NOMO-1 treated with DMSO at 0.1 percent for 48 hours (cell line): ENCODE data around the gene NSD2.
A peak's percentile ranks its signal among the peaks of the same experiment; 100 is the strongest.
"Not testable (repeated sequence)": the region's sequence is repeated elsewhere in the genome, so short reads cannot be mapped to it uniquely, and the experiment has no call there.

Experiments
- DNase-seq: peaks from one replicate; lab custom pipeline; 2025; ENCODE audit not compliant: unreplicated experiment; lab: John Stamatoyannopoulos, UW

NSD2 gene

DNA sequence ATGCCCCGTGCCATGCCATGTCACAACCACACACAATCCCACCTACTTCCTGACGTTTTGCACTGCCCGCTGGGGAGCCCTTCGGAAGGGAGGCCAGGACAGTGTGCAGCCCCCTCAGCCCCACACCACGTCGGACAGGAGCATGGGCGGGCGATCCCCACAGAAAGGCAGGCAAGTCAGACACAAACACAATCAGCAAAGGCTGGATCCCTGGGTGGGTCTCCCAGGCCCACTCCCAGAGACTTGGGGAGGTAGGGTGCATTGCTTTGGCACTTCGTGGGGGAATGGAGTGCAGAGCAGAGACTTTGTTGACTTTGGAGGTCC is 29.3 kb upstream of the NSD2 start:
- no peak for DNase-seq

DNA sequence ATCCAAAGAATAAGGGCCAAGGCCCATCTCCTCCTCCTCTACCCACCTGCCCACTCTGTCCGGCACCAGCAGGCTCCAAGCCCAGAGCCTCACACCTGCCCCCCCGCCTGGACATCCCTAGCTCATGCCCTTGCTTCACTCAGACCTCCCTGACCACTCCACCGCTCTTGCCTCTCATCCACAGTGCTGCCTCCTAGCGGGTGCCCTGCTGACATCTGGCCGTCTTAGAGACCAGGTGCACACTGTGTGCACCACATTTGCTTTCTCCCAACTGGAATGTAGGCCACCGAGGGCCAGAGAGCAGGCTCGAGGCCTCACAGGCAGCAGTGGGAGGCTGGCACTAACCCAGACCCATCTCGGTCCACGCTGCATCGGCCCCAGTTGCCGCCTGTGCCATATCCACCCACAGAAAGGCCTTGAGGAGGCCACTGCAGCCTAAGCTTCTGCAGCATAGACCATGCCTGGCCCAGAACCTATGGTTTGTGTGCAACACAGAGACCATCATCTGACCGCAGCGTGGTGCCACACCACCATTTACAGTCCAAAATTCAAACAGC is 28.8 kb upstream of the NSD2 start:
- no peak for DNase-seq

DNA sequence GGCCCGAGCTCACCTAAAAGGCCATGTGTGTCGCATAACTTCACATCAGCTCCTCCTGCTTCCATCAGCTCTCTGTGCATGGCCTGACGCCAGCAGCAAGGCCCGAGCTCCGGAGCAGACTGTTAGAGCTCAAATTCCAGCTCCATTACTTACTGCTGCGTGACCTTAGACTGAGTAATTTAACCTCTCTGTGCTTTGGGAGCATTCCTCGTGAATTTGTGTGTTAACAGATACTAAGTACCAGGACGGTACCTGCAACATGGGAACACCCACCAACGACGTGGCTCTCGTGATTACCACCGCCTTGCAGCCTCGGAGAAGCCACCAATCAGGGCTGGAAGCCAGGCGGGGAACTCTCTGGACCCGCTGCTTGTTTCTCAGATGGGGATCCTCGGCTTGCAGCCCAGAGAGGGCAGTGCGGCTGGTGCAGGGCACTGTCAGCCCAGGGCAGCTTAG is 28.2 kb upstream of the NSD2 start:
- no peak for DNase-seq

DNA sequence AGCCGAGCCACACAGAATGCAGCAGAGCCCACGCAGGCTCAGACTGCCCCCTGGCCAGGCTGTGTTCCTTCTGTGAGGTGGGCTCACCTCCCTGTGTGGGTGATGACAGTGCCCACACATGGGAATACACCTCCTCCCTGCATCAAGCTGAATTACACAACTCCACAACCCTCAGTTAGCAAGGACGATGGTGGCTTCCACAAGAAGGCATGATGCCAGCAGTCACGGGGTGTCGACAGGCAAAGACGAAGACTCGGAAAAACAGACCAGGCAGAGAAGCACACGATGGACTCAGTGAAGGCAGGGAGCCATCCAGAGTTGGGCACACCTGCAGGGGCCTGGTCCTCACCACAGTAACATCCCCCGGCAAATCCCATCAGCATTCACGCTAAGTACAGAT is 27.3 kb upstream of the NSD2 start:
- DNase-seq = no peak

DNA sequence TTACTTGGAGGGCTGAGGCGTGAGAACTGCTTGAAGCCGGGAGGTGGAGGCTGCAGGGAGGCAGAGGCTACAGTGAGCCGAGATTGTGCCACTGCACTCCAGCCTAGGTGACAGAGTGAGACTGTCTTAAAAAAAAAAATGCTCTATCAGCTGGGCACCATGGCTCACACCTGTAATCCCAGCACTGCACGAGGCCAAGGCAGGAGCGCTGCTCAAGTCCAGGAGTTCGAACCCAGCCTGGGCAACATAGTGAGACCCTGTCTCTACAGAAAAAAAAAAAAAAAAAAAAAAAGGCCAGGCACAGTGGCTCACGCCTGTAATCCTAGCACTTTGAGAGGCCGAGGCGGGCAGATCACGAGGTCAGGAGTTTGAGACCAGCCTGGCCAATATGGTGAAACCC is 26.6 kb upstream of the NSD2 start:
- DNase-seq = not testable (repeated sequence)

DNA sequence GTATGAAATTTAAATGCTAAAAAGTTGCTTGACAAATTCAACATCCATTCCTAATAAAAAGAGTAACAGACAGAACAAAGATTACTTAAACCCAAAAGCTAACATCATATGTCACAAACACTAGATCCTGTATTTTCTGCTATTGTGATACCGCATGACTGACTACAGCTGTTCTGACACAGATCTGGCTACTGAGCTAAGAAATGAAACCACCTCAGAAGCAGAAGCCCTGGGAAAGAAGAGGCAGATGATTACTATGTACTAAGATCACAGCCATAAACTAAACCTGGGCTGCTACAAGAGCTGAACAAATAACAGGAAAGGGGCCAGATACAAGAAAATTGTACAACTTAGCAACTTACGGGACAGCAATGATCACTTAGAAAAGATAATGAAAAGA is 24.6 kb upstream of the NSD2 start:
- no peak for DNase-seq

DNA sequence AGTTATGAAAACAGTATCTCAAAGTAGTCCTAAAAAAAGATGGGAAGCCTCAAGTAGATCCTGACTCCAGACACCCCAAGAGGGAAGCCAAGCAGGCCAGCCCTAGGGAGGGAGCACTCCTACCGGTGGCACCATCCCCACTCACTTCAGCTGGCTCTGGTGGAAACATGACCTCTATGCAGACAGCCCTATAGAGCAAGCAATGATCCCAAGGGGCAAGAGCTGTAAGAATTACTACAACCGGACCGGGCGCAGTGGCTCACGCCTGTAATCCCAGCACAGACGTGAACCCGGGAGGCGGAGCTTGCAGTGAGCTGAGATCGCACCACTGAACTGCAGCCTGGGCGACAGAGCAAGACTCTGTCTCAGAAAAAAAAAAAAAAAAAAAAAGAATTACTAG is 20.9 kb upstream of the NSD2 start:
- no peak for DNase-seq

DNA sequence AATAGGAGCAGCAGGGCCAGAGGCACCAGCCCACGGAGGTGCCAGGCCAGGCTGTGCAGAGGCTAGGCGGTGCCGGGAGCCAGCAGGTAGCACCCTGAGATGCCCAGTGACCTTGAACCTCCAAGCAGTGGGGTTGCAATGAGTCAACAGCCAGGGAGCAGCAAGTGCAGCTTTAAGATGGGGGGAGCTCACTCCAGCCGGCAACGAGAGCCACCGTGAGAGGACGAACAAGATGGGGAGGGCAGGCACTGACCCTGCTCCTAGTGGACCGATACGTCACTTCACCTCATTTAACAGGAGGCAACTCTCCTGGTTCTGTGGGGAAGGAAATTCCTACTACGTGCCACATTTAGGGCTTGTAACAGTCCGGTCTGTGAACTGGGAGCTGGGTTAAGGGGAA is 20.0 kb upstream of the NSD2 start:
- no peak for DNase-seq

DNA sequence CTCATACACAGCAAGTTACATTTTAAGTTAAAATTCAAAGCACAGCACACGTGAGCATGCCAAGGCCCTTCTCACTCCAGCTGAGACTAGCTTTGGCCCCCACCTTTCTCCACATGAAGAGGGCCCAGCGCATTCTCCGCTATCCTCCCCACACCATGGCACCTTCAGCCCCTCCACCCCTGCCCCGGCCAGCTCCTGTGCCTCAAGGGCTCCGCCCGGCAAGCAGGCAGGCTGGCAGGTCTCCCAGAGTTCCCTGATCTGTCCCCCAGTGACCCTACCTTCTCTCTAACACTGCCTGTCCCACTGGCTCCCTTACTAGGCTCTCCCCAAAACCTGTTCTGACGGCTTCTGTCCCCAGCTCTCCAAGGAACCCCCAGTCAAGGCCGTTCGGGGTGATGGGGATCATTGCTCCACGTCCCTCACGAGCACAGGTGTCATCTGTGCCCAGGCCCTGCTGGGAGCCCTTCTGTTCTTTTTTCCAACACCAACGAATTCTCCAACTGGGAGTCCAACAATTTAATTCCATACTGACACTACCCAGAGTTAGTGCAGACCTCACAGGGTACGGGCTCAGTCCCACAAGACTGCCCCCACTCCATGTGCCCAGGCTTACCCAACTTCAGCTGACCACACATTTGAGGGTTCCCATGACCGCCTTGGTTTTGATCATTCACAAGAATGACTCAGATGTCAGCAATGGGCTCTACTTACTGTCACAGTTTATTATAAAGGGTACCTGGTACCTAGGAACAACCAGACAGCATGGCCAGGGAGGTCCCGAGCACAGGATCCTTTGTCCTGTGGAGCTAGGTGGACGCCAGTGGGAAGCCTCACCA is 19.4 kb upstream of the NSD2 start:
- no peak for DNase-seq

DNA sequence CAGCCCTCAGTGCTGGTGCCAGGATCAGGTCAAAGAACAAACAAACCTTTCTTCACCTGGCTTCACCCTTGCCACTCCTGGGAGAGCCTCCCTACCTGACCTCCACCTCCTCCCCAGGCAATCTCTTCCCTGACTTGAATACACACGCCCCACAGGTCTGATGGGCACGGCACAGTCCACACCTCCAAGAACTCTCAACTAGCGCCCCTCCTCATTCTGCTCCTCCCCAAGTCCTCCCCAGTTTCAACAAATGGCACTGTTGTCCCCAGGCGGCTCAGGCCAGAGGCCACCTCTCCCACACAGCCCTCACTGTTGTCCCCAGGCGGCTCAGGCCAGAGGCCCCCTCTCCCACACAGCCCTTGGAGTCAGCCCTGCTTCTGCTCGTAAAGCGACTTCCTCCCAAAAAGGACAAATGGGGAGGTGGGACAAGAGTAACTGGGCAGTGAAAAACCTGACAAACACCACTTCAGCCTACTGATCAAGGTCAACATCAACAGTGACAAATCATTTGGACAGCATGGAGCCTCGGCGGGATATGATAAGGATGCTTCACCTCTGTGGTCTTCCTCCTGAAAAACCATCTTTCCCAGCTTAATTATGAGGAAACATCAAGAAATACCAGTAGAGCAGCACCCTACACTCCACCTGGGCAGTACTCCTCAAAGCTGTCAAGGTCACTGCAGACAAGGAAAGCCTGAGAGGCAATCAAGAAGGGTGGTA is 18.1 kb upstream of the NSD2 start:
- DNase-seq = no peak

DNA sequence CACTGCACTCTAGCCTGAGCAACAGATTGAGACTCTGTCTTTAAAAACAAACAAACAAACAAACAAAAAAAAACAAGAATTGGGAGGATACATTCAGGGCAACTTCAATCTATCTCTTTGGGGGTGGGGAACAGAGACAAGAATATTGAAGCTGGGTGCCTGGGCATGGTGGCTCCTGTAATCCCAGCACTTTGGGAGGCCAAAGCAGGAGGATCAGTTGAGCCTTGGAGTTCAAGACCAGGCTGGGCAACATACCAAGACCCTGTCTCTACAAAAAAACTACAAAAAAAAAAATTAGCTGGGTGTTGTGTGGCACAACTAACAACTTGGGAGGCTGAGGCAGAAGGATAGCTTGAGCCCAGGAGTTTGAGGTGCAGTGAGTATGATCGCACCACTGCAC is 16.4 kb upstream of the NSD2 start:
- DNase-seq = no peak

DNA sequence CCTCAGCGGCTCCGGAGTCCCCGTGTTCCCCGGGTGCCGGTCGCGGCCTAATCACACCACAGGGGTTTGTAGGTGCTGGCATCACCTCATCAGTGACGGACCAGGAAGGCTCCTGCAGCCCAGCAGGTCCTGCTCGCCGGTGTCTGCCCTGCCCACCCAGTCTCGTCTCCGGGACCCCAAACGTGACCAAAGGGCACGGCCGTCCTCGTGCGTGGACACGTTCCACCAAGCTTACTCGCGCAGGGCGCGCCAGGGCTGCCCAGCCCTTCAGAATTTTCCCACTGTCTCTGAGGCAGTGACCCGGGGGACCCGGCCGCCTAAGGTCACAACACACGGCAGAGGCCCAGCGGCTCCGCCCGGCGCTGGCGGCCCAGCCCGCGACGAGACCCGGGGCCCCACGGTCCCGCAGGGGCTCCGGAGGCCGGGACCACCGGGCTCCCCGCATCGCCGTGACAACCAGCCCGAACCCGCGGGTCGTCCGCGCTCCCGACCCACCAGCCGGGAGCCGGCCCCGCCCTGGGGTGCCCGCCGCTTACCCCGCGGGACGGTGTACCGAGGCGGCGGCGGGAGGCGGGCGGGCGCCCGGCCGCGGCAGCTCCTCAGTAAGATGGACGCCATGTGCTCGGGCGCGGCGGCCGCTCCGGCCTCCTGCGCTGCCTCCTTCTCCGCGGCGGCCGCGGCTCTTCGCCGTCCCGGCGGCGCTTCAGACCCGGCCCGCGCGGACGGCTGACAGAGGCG is 15.7 kb upstream of the NSD2 start:
- DNase-seq = peak; percentile 2

DNA sequence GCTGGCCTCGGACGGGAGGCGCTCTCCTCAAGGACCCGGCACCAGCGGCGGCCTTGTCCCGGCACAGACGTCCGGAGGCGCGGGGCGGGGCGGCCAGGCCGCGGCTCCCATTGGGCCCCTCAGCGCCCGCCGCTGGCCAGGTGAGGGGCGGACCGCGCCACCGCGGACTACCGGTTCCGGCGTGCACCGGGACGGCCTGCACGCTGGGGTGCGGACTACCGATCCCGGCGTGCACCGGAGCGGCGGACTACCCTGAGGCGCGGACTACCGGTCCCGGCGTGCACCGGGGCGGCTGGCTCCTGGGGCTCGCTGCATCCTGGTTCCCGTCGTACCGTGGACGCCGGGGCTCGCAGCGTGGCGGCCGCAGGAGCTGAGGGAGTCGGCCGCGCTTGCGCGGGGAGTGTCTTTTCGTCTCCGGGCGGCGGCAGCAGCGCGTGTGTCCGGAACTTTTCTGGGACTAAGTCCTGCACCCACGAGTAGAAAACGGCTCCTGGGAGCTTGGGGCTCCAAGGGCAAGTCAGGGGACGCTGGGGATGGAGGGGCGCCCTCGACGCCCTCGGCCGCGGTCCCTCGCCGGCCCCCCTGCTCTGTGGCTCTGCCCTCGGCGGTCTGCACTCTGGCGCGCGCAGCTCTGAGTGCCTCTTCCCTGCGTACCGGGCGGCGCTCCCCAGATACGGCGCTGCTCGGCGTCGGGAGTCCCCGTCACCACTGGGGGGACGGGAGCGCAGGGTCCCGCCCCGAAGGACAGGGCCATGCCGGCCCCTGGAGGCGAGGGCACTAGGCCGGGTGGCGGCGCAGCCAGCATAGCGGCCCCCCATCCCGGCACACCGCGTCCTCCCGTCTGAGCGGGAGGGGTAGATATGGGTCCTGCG is 14.9 kb upstream of the NSD2 start, which contains the start of gene LETM1:
TSS of gene LETM1 (minus strand) at position 86 of the 872 bp plus-strand sequence. CDS start 206 bp downstream, outside the sequence.
- DNase-seq = peak; percentile 94

DNA sequence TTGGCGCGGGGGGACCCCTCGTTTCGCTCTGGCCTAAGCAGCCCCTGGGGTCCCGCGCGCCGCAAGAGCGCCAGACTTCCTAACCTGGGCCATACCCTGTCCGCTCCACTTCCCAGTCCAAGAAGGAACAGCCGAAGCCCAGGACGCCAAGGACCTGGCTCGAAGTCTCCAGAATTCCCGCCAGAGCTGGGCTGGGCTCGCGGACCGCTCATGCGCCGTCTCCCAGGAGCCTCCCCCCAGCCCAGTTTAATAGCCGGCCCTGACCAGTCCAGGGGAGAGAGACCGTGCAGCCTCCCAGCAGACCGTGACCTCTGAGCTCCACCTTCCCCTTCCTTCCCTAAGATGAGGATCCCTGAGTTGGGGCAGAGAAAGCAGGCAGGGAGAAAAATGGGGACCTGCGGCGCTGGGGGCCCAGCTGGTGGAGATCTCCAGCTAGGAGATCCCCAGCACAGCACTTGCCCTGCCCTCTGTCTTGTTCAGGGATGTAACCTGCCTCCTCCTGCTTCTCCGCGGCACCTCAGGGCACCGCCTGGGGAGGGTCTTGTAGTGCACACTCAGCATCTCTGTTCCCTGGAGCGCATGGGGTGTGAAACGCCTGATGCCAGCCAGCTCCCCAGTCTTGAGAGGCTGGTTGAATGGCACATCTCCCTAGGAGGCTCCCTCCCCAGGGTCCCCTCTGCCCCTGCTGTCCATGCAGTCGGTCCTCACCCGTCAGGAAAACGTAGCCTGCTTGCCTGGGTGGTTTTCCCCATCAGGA is 14.1 kb upstream of the NSD2 start:
- no peak for DNase-seq

DNA sequence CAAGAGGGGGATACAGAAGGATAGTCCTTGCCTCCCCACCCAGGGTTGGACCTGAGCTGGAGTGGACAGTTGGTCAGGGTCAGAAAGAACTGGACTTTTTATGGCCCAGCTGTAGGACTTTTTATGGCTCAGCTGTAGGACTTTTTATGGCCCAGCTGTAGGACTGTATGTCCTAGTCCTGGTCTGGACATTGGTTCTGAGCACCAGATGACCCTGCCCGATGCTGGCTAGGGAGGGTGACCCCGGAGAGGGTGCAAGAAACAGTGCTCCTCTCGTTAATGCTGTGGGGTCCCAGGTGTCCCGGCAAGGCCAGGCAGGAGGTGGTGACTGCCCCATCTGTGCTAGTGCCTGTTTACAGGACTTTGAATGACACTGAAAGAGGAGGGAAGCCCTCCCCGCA is 13.3 kb upstream of the NSD2 start:
- DNase-seq = no peak

DNA sequence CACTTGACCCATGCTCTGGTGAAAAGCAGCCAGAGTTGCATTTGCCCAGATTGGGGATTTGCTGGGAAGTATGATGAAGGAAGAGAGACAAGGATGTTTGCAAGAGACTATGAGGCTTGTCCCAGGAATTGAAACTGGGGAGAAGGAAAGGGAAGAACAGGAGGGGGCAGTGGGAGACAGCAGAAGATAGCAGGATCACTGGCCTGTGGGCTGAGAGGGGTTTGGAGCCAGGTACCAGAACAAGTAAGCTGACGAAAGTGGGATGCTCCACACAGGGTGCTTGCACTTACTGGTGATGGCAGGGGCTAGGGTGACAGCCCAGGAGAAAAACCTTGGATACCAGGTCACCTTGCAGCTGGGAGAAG is 11.8 kb upstream of the NSD2 start:
- DNase-seq = no peak

DNA sequence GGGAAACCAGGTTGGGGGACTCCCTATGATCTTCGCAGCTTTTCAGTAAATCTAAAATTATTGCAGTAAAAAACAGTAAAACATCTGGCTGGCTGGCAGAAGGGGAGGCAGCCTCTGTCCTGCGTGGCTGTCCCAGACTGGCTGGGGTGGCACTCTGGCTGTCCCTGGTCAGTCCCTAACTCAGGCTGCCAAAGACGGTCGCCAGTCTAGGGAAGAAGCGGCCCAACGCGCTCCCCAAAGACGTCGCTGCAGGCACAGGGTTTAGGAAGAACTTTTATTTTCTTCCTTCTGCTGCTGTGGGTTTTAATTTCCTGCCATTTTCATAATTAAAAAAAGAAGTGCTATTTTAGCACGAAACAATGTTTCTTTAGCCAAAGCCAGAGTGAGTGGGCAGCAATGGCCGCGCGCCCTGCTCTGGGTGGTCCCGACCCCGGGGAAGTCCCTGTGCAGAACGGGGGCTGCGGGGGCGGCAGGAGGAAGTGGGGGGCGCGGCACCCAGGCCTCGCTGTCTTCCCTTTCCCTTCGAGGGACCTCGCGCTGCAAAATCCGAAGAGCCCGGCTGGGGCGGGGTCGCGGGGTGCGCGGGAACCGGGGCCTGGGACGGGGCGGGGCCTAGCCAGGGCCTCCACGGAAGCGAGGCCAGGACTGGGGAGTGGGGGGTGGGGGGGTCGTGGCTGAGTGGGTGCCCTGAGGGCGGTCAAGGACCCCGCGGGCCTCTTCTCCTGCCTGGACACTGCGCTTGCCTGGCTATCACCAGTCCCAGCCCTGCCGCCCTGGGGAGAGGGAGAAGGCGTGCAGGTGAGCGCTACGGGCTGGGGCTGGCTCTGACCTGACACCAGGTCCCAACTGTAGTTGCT is 8.9 kb upstream of the NSD2 start:
- no peak for DNase-seq

DNA sequence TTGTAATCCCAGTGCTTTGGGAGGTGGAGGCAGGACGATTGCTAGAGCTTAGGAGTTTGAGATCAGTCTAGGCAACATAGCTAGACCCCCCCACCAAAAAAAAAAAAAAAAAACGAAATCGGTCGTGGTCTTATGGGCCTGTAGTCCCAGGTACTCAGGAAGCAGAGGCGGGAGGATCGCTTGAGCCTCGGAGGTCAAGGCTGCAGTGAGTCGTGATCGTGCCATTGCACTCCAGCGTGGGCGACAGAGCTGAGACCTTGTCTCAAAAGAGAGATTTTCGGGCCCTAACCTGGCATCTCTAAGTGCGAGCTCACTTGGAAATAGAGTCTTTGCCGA is 8.3 kb upstream of the NSD2 start:
- DNase-seq = no peak
